ENCODE measurements around the gene LTBP4.

- TF ChIP-seq EZH2 (IDR thresholded peaks at IDR 0.05; ENCODE audit: borderline replicate concordance, low read depth, low read length, severe bottlenecking) (no peak), CTCF (IDR thresholded peaks at IDR 0.05; ENCODE audit: borderline replicate concordance, extremely low read depth, low read length, poor library complexity, severe bottlenecking) (no peak)
Measured at GRCh38 chr19:40565910-40566495, 35.2 kb upstream of the LTBP4 start.
